ENCODE results near the gene CAMTA1.

GRCh38 chr1:7076117-7076516 lies 290.9 kb downstream of the CAMTA1 start:
- TF ChIP-seq JUND (IDR thresholded peaks at IDR 0.05) (no peak), CTCF (IDR thresholded peaks at IDR 0.05; ENCODE audit: low read depth, low read length, missing input control) (no peak), HNF4G (IDR thresholded peaks at IDR 0.05) (no peak), TAF1 (conservative IDR thresholded peaks at IDR 0.05) (no peak)

All from liver (tissue), 3 donors.